GM21447 (cell line): ENCODE results near the gene ZFP36L1.

Experiments used
- ATAC-seq: cut with Tn5 transposase; IDR thresholded peaks from one replicate; pipeline ENCODE4 v1.9.1; 2021; ENCODE audit not compliant: unreplicated experiment

ZFP36L1 gene

GRCh38 chr14:68792979-68793733, at the start of gene ZFP36L1:
Gene ZFP36L1, minus strand, starts transcription at chr14:68793067. Its CDS starts 129 bp downstream, at chr14:68792938.
- peak; percentile 27 for ATAC-seq

DNA sequence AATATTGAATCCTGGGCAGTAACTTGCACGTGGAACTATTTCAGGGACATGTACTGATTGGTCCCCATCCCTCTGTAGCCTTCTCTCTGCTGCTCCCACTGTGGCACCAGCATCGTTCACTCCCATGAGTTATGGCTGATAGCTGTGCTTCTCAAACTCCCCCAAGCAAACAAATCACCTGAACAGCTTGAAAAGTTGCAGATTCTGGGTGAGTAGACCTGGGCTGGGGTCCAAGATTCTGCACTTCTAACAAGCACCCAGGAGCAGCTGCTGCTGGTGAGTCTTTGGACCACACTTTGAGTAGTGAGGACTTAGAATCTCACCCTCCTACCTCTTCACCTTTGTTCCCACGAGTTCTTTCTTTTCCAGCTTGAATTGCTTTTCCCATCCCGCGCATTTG, 49.4 kb upstream of the ZFP36L1 start:
- ATAC-seq, result no peak

DNA sequence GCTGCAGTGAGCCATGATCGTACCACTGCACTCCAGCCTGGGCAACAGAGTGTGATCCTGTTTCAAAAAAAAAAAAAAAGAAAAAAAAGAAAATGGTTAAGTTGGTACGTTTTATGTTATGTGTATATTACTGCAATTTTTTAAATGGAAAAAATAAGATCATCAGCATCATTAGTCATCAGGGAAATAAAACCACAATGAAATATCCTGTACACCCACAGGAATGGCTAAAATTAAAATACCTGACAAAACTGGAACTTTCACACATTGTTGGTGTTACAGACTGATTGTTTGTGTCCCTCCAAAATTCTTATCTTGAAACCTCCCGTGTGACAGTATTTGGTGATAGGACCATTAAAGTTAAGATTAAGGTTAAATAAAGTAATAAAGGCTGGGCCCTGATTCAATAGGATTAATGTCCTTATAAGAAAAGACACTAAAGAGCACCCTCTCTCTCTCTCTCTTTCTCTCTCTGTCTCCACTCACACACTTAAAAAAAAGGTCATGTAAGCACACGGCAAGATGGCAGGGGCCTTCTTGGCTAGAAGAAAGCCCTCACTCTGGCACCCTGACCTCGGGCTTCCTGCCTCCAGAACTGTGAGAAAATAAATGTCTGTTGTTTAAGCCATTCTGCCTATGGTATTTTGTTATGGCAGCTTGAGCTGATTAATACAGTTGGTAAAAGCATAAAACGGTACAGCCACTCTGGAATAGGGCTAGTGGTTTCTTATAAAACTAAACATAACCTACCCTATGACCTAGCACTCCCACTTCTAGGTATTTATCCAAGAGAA, 48.3 kb upstream of the ZFP36L1 start:
- ATAC-seq, result no peak

GRCh38 chr14:68840454-68840853, 47.6 kb upstream of the ZFP36L1 start:
- ATAC-seq, result no peak

- no peak for ATAC-seq
Observed at GRCh38 chr14:68836082-68836481, 43.2 kb upstream of the ZFP36L1 start.

- no peak for ATAC-seq
Observed at GRCh38 chr14:68834816-68835215, 41.9 kb upstream of the ZFP36L1 start.

- ATAC-seq, result no peak
Observed at GRCh38 chr14:68828698-68829097, 35.8 kb upstream of the ZFP36L1 start.

GRCh38 chr14:68825729-68826128, 32.9 kb upstream of the ZFP36L1 start:
- no peak for ATAC-seq

- no peak for ATAC-seq
Observed at GRCh38 chr14:68824517-68825347, 31.9 kb upstream of the ZFP36L1 start.

- no peak for ATAC-seq
Observed at GRCh38 chr14:68824207-68824516, 31.3 kb upstream of the ZFP36L1 start.

DNA sequence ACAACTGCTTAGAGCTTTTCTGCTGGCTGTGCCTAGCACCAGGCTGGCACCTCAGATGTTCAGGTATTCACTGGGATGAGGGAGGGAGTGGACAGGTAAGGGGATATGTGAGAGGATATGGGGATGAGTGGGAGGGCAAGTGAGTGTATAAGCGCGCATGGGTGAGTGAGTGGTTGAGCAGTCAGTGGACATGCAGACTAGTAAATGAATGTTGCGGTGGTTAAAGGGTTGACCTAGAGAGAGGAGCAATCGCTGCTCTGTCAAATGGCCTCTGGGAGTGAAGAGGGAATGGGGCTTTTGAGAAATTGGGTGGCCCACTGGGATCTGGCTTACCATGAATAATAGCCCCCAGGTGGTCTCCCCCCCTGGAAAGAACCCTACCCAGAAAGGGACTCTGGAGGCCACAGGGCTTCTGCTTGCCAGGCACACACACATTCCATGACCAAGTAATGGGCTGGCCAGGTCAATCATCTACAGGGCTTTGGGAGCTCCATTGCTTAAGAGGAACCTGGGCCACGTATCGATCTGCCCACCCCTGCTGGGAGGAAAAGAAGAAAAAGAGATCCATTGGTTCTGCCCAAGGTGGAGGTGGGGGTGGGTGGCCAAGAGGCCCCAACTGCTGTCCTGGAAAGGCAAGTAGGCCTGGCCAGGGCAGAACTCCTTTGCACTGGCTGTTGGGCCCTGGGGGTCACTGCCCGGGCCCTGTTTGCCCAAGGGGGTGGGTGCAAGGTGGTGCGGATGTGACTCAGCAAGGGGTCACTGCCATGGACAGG, 30.8 kb upstream of the ZFP36L1 start:
- no peak for ATAC-seq

DNA sequence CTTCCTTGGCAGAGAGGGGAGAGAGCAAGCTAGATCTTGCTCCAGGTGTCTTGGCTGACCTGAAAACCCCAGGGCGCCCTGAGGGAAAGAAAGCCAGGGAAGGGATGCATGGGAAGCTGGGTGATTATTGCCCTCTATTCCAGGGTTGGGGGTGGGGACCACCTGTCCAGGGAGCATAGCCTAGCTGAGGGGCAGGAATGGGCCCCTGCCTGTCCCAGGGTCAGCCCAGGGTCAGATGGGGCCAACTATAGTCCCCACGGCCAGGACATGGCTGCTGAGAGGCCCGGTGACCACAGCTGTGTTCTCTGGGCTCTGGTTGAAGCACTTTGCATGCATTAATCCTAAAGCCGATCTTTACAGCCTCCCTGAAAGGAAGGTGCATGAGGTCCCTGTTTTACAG, 30.1 kb upstream of the ZFP36L1 start:
- no peak for ATAC-seq

DNA sequence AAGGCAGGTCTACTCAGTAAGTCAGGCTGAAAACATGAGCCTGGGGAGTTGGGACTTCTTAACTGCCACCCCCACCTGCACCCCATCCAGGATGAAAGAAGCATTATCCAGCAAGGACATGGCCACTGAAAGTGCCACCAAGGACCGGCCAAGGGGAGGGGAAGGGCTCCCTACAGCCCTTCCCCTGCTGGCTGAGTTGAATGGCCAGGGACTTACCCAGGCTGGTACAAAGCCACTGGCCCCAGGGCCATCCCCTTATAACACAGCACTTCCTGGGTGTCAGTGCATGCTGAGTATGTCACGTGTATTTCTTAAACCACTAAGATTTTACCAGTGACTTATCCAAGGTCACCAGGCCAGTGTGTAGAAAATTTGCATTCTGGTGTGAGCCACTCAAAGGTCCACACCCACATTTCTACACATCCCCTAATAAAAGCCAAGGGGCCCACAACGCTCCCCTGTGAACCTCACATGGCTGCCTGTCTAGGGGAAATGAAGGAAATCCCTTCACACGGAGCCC, 29.3 kb upstream of the ZFP36L1 start:
- peak; percentile 72 for ATAC-seq

- ATAC-seq, result peak; percentile 17
Observed at GRCh38 chr14:68820999-68821683, 28.3 kb upstream of the ZFP36L1 start.

DNA sequence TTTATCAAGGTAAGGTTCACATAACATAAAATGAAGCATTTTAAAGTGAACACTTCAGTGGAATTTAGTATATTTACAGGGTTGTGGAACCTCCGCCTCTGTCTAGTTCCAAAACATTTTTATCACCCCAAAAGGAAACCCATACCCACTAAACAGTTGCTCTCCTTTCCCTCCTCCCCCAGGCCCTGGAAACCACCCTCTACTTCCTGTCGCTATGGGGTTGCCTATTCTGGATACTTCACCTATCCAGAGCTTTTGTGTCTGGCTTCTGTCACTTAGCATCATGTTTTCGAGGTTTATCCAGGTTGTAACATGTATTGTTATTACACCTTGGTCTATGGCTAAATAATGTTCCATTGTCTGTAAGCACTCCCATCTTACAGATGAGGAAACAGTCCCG, 27.7 kb upstream of the ZFP36L1 start:
- ATAC-seq, result no peak

GRCh38 chr14:68820119-68820518, 27.3 kb upstream of the ZFP36L1 start:
- ATAC-seq, result no peak

GRCh38 chr14:68819260-68819691, 26.4 kb upstream of the ZFP36L1 start:
- no peak for ATAC-seq

GRCh38 chr14:68817506-68818212, 24.8 kb upstream of the ZFP36L1 start:
- ATAC-seq, result no peak

DNA sequence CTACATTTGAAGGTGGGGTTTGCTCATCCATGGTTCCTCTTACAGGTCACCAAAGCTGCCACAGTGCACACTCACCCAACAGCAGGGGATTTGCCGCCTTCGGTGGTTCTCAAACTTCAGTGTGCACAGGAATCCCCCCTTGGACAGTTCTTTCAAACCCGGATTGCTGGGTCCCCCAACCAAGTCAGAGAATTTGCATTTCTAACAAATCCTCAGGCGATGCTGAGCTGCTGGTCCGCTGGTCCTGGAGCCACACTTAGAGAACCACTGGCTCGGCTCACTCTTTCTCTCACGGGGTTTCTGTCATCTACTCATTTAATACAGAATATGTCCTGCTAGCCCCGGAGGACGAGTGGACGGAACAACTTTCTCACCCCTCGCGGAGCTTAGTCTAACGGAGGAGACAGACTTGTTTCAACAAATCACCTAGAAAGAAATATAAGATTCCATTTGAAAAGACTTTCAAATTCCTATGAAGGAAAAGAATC, 24.1 kb upstream of the ZFP36L1 start:
- no peak for ATAC-seq
